Erythroblast (primary cell): Measurements from ENCODE around the gene PGPEP1.

ENCODE experiments used
- GATA1 ChIP-seq: IDR thresholded peaks from 2 replicates; pipeline ENCODE4 v1.6.1; 2011; ENCODE audit warnings: low read depth, mild to moderate bottlenecking, control low read depth, low read length, moderate library complexity
- POLR2A ChIP-seq: IDR thresholded peaks from 2 replicates; pipeline ENCODE4 v1.6.1; 2011; ENCODE audit warnings: mild to moderate bottlenecking, low read length

DNA sequence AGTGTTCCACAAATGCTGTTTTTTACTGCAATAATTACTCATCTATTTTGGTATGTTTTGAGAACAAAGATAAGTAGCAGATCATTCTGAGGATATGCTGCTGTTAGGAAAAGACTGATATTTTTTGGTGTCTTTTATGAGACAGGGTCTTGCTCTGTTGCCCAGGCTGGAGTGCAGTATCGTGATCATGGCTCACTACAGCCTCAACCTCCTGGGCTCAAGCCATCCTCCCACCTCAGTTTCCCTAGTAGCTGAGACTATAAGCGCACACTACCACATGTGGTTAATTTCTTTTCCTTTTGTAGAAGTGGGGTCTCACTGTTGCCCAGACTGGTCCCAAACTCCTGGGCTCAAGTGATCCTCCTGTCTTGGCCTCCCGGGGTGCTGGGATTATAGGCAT, 27.0 kb upstream of the PGPEP1 start:
- TF ChIP-seq POLR2A: no peak
- no peak for TF ChIP-seq GATA1
